Muscle layer of duodenum (tissue), 2 donors: Measurements from ENCODE around the gene ANKRD66.
"Not testable (repeated sequence)": the region's sequence is repeated elsewhere in the genome, so short reads cannot be mapped to it uniquely, and the experiment has no call there.

Experiments used
- H3K27ac ChIP-seq: one replicate; pipeline ENCODE4 v1.7.0; 2013; ENCODE audit warnings: mild to moderate bottlenecking, low read length
- H3K27me3 ChIP-seq: one replicate; pipeline ENCODE4 v1.7.0; 2013; ENCODE audit warnings: low read depth, mild to moderate bottlenecking, control low read depth, low read length
- H3K36me3 ChIP-seq, 2 donors: one replicate each; pipeline ENCODE4 v1.7.0; 2013; ENCODE audit warnings: low read length in 2 of 2, control low read depth in 1 of 2, mild to moderate bottlenecking in 1 of 2; ENCODE audit not compliant: insufficient read depth in 2 of 2, control insufficient read depth in 1 of 2
- H3K4me1 ChIP-seq, 2 donors: one replicate each; pipeline ENCODE4 v1.7.0; 2013; ENCODE audit warnings: low read length in 2 of 2, mild to moderate bottlenecking in 2 of 2, control low read depth in 1 of 2, moderate library complexity in 1 of 2; ENCODE audit not compliant: insufficient read depth in 2 of 2, control insufficient read depth in 1 of 2
- H3K4me3 ChIP-seq, 2 donors: one replicate each; pipeline ENCODE4 v1.7.0; 2013; ENCODE audit warnings: low read length in 2 of 2, low read depth in 1 of 2, mild to moderate bottlenecking in 1 of 2
- H3K9me3 ChIP-seq, 2 donors: one replicate each; pipeline ENCODE4 v1.7.0; 2013; ENCODE audit warnings: low read length in 2 of 2, control low read depth in 1 of 2, mild to moderate bottlenecking in 1 of 2; ENCODE audit not compliant: control insufficient read depth in 1 of 2
- donor health status: healthy.

Gene ANKRD66

DNA sequence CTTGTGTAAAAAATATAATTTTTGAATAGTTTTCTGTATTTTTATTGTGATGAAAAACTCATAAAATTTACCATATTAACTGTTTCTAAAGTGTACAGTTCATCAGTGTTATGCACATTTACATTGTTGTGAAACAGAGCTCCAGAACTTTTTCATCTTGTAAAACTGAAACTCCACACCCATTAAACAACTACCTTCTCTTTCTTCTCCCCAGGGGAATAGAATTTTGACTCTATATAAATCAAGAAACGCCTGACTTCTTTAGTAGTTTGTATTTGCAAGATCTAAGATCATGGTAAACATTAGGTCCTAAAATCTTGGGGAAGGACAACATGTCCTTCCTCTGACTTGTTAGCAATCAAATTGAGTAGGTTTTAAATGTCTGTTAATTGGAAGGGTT, 9.1 kb downstream of the ANKRD66 start:
- Histone ChIP-seq H3K27ac (no peak overlapping the region), H3K36me3 (no peaks in the 10 kb centered on the region), H3K9me3 (no peaks in the 10 kb centered on the region), H3K4me1 (no peaks in the 10 kb centered on the region), H3K4me3 (no peak overlapping the region), H3K27me3 (no peaks in the 10 kb centered on the region)

- Histone ChIP-seq H3K27ac (no peak overlapping the region), H3K4me3 (no peak overlapping the region), H3K36me3 (no peaks in the 10 kb centered on the region), H3K4me1 (no peaks in the 10 kb centered on the region), H3K27me3 (no peaks in the 10 kb centered on the region), H3K9me3 (no peaks in the 10 kb centered on the region)
These were observed 9.9 kb downstream of the ANKRD66 start for GRCh38 chr6:46756469-46757213.

DNA sequence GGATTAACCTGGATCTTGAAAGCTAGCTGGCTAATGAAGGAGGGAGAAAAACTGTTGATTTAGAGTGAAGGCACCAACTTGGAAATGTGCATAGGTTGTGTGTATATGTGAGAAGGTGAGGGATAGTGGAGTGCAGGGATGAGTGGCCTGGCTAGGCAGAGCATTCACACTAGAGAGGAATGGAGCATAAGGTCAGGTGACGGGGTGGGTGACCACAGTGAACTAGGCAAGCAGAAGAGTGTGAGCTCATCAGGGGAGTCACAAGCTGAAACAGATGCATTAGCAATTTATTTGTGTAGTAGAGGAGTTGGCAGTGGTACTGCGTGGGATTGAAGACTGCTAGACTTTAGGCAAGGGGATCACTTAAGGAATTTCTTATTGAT, 10.5 kb downstream of the ANKRD66 start:
- Histone ChIP-seq H3K27ac (no peak overlapping the region), H3K4me3 (no peak overlapping the region), H3K9me3 (no peaks in the 10 kb centered on the region), H3K36me3 (no peaks in the 10 kb centered on the region), H3K4me1 (no peaks in the 10 kb centered on the region), H3K27me3 (no peaks in the 10 kb centered on the region)

DNA sequence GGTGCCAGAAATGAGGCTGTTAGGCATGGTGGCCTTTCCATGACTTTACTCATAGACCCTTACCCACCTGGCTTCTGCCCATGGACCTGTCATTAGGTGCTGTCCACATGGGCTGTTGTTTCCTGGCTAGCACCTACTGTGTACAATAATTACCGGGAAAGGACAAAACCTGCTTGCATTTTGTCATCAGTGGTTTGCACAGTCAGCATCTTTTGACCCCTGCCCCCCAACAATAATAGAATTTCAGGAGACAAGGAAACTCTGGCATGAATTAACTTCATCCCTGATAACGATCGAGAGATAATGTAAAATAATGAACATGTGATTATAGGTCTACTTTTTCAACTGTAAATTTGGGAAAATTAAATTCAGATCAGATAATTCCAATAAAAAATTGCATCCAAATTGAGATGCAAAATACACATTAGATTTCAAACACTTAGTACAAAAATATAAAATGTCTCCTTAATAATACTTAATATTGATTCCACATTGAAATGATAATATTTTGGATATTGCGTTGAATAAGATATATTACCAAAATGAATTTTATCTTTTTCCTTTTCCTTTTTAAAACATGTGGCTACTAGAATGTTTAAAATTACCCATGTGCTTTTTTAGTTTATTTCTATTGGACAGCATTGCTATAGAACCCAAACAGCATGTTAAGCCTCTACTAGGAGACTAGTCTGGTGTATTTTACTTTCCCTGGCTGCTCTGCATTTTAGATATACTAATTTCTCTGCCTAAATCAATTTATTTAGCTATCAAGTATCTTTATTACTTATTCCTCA, 12.4 kb downstream of the ANKRD66 start:
- no peak overlapping the region for H3K27ac ChIP-seq
- no peaks in the 10 kb centered on the region for H3K36me3 ChIP-seq
- no peaks in the 10 kb centered on the region for H3K4me1 ChIP-seq
- no peak overlapping the region for H3K4me3 ChIP-seq
- no peaks in the 10 kb centered on the region for H3K27me3 ChIP-seq
- H3K9me3 ChIP-seq, result no peaks in the 10 kb centered on the region

GRCh38 chr6:46760925-46761324, 14.2 kb downstream of the ANKRD66 start:
- no peaks in the 10 kb centered on the region for H3K4me1 ChIP-seq
- H3K27ac ChIP-seq, result no peak overlapping the region
- H3K9me3 ChIP-seq, result no peaks in the 10 kb centered on the region

DNA sequence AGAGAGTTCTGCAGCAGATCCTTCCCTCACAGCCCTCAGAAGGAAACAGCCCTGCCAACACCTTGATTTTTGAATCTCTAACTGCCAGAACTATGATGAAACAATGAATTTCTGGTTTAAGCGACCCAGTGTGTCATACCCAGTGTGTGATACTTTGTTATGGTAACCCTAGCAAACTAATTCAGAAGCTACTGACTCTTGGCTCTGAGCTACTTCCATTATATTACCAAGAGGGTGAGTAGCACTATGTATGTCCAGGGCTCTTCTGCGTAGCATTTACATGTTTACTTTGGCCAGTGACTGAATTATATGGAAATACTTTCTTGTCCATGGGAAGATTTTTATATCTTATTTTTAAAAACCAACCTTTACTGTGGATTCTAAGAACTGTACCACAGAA, 16.7 kb downstream of the ANKRD66 start:
- Histone ChIP-seq H3K4me1 (no peaks in the 10 kb centered on the region), H3K9me3 (no peaks in the 10 kb centered on the region), H3K27ac (no peak overlapping the region), H3K36me3 (no peaks in the 10 kb centered on the region), H3K27me3 (no peaks in the 10 kb centered on the region), H3K4me3 (no peak overlapping the region)

More at GRCh38 chr6:46760925-46761324, 14.2 kb downstream of the ANKRD66 start:
- Histone ChIP-seq H3K4me3 (no peak overlapping the region), H3K27me3 (no peaks in the 10 kb centered on the region), H3K36me3 (no peaks in the 10 kb centered on the region)

- H3K4me1 ChIP-seq, H3K9me3 ChIP-seq, H3K27me3 ChIP-seq, H3K36me3 ChIP-seq, H3K4me3 ChIP-seq, H3K27ac ChIP-seq: not testable (repeated sequence)
These were observed 17.5 kb downstream of the ANKRD66 start for GRCh38 chr6:46764280-46764679.

DNA sequence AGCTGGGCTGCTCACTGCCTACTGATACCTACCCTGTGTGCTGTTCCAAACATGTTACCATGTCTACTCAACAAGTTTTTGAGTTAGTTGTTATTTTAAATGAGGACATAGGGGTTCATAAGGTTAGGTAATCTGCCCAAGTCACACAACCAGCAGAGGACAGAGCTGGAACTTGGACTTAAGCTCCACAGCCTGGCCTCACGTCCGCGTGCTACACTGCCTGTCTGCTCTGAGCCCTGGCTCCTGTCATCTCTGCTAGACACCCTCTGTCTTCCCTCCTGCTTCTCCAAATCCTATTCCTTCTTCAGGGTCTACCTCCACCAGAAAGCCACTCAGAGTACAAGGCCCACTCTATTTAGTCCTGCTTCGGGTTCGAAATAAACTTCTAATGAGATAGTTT, 18.2 kb downstream of the ANKRD66 start:
- no peaks in the 10 kb centered on the region for H3K9me3 ChIP-seq
- no peaks in the 10 kb centered on the region for H3K27me3 ChIP-seq
- H3K4me3 ChIP-seq, result no peak overlapping the region
- no peak overlapping the region for H3K27ac ChIP-seq
- H3K36me3 ChIP-seq, result no peaks in the 10 kb centered on the region
- H3K4me1 ChIP-seq, result no peaks in the 10 kb centered on the region

DNA sequence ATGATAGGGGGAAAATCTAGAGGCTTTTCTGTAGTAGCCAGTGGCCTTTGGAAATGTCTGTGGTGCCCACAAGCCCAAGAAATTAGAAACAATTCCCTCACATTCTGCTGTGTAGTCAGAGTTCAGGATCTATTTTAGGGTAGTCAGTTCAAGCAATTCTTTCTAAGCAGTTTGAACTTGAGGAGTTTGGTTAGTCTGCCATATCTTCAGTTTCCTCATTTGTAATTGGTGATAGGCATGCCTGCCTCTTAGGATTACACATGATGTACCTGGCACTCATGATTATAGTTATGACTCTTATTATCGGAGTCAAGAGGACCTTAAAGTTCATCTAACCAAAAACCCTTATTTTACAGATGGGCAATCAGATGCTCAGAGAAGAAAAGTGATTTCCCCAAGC, 25.3 kb downstream of the ANKRD66 start:
- no peaks in the 10 kb centered on the region for H3K4me1 ChIP-seq
- peak overlapping the region; percentile 12 for H3K27ac ChIP-seq
- H3K27me3 ChIP-seq, result no peaks in the 10 kb centered on the region
- H3K36me3 ChIP-seq, result no peaks in the 10 kb centered on the region
- no peak overlapping the region for H3K4me3 ChIP-seq
- H3K9me3 ChIP-seq, result no peaks in the 10 kb centered on the region

DNA sequence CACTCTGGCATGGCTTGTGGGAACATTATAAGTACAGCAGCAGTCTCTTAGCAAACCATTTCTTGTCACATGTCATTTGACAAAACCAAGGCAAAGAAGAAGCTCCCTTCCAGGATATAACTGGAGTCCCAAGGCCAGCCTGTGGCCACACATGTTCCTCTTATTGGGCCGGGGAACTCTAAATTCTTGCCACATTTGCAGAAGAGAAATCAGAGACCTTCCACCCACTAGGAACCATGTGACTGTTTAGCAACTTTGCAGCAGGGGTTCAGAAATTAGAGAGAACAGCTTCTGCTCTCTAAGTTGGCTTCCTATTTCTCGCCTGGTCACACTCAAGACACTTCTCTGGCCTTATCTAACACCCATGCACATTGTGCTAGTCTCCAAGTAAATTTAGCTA, 26.0 kb downstream of the ANKRD66 start:
- Histone ChIP-seq H3K27me3 (no peaks in the 10 kb centered on the region), H3K4me3 (no peak overlapping the region), H3K27ac (peak overlapping the region; percentile 25), H3K36me3 (no peaks in the 10 kb centered on the region), H3K9me3 (no peaks in the 10 kb centered on the region), H3K4me1 (no peaks in the 10 kb centered on the region)

GRCh38 chr6:46773201-46773855, 26.6 kb downstream of the ANKRD66 start:
- no peaks in the 10 kb centered on the region for H3K4me1 ChIP-seq
- no peaks in the 10 kb centered on the region for H3K9me3 ChIP-seq
- no peak overlapping the region for H3K4me3 ChIP-seq
- H3K36me3 ChIP-seq, result no peaks in the 10 kb centered on the region
- H3K27ac ChIP-seq, result peak overlapping the region; percentile 25
- H3K27me3 ChIP-seq, result no peaks in the 10 kb centered on the region
